ENCODE results near the gene FBXO36. TPM values are rescaled to one million over a fixed set of nuclear protein-coding genes. Genes with fewer than 3 reads are reported as not detected.

FBXO36 gene
- total RNA-seq, 2 donors from 2014 or later, result 0.52 to 2.0 TPM

DNA sequence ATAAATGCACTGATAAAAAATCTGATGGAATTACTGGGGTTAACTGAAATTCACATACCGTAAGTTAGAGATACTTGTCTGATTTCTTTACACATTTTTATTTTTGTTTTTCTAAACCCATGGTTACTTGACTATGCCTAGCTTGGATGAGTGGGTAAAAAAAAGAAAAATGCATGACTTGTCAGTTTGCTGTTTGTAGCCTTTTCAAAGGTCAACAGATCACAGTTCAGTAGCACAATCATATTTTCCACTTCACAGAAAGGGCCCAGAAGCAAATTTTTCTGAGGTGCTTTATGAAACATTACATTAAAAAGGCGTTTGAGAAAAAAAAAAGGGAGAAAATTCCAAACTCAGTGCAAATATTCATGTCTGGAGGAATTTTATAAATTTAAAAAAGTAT, 130.0 kb downstream of the FBXO36 start:
- Histone ChIP-seq H3K27ac (no peak overlapping the region), H3K4me3 (no peak overlapping the region), H3K27me3 (no peaks in the 10 kb centered on the region), H3K9me3 (no peaks in the 10 kb centered on the region), H3K36me3 (replicated peaks in 1 of 2; ENCODE audit: insufficient read depth in 1 of 2, low read depth in 2 of 2) (no peaks in the 10 kb centered on the region), H3K4me1 (no peaks in the 10 kb centered on the region)
- intact Hi-C loops (cut with DNase I), result no loop called here
- 73 to 80% methylated on average over 2 of the region's 2 CpGs for WGBS, 2 donors
- no peak for DNase-seq
- TF ChIP-seq POLR2A (IDR thresholded peaks at IDR 0.05), result no peak
- TF ChIP-seq, protein P1, sequence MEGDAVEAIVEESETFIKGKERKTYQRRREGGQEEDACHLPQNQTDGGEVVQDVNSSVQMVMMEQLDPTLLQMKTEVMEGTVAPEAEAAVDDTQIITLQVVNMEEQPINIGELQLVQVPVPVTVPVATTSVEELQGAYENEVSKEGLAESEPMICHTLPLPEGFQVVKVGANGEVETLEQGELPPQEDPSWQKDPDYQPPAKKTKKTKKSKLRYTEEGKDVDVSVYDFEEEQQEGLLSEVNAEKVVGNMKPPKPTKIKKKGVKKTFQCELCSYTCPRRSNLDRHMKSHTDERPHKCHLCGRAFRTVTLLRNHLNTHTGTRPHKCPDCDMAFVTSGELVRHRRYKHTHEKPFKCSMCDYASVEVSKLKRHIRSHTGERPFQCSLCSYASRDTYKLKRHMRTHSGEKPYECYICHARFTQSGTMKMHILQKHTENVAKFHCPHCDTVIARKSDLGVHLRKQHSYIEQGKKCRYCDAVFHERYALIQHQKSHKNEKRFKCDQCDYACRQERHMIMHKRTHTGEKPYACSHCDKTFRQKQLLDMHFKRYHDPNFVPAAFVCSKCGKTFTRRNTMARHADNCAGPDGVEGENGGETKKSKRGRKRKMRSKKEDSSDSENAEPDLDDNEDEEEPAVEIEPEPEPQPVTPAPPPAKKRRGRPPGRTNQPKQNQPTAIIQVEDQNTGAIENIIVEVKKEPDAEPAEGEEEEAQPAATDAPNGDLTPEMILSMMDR (IDR thresholded peaks at IDR 0.05), result no peak
- no peak for ATAC-seq

DNA sequence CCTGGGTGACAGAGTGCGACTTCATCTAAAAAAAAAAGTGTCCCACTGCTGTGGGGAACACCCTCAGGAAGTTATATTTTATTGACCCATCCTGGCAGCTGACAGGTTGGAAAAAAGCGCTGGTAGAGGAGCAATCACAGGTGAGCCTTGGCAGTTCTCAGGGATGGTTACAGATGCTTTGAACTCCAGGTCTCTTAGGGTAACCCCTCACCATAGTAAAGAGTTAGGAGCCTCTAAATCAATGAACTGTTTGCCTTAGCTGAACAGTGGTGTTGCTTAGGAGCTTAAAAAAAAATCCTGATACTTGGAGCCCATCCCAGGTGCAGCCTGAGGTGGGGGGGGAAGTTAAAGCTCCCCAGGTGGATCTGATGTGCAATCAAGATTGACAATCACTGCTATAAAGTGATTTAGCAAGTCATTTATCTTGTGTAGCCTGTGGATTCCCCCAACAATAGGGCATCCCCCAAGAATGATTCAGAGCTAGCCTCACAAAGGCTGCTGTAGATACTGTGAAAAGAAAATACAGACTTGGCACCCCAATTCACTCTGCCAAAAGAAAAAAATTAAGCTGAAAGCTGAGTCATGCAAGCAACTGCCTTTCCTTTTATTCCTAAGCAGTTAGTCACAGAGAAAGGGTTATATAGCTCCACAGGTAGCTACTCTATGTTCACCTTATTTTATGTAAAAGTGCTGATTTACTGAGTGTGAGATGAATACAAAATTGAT, 131.6 kb downstream of the FBXO36 start:
- Histone ChIP-seq H3K36me3 (replicated peaks in 1 of 2; ENCODE audit: insufficient read depth in 1 of 2, low read depth in 2 of 2) (no peaks in the 10 kb centered on the region), H3K27me3 (no peaks in the 10 kb centered on the region), H3K4me1 (no peaks in the 10 kb centered on the region), H3K27ac (no peak overlapping the region), H3K9me3 (no peaks in the 10 kb centered on the region), H3K4me3 (no peak overlapping the region)
- WGBS, 2 donors, result 93 to 94% methylated on average over 2 of the region's 2 CpGs
- ATAC-seq, result no peak
- no peak for DNase-seq
- intact Hi-C loops (cut with DNase I), result no loop called here
- TF ChIP-seq, protein P1 (IDR thresholded peaks at IDR 0.05), result no peak
- TF ChIP-seq POLR2A (IDR thresholded peaks at IDR 0.05), result no peak

DNA sequence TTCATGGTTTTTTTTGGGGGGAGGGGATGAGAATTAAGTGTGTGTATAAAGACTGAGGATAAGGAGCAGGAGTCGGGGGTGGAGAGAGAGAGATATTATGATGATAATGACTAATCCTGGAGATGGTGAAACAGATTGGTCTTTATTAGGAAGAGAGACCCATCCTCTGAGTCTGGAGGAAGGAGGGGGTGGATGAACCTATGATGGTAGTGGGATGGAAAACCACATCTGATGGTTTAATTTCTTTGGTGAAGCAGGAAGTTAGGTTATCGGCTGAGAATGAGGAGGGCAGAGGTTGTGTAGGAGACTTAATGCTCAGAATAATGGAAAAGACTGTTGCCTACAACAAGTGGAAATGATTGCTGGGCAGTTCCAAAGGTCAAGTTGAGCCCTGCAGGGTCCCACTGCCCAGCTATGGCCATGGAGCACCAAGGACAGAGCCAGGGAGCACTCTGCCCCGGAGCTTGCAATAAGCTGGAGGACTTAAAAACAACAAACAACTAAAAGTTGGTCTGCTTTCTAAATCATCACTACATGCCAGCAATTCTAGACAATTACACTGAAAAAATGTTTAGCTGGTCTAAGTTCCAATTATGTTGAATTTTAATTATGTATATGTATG, 138.5 kb downstream of the FBXO36 start:
- 86 to 91% methylated on average over 3 of the region's 3 CpGs for WGBS, 2 donors
- no peak for DNase-seq
- no peak overlapping the region for H3K27ac ChIP-seq
- intact Hi-C loops (cut with DNase I), result no loop called here
- H3K9me3 ChIP-seq, result no peaks in the 10 kb centered on the region
- no peaks in the 10 kb centered on the region for H3K36me3 ChIP-seq (replicated peaks in 1 of 2; ENCODE audit: insufficient read depth in 1 of 2, low read depth in 2 of 2)
- no peak for TF ChIP-seq POLR2A (IDR thresholded peaks at IDR 0.05)
- TF ChIP-seq, protein P1 (IDR thresholded peaks at IDR 0.05), result no peak
- no peaks in the 10 kb centered on the region for H3K27me3 ChIP-seq
- H3K4me3 ChIP-seq, result no peak overlapping the region
- no peak for ATAC-seq
- H3K4me1 ChIP-seq, result no peaks in the 10 kb centered on the region

Small RNA genes lying within 50 kb of the gene (small RNA-seq; reads per million reads assigned to genes)
- gene RNU6-1027P, result not detected
- not detected for gene RNU6-613P
- not detected for gene RNU6-964P
- not detected for gene RNY4P19

Other genes starting within 250 kb of the FBXO36 start
- gene DNER, start 207.9 kb upstream of the FBXO36 start, total RNA-seq, result 1 to 10 TPM in 1 of 2 donors, under 1 TPM in 1; 0.78 to 1.3 TPM
- gene TRIP12, start 494 bp upstream of the FBXO36 start, total RNA-seq, result 100 to 1,000 TPM in 1 of 2 donors, 10 to 100 TPM in 1; 77.6 to 170 TPM
- under 1 TPM; 0.78 to 0.99 TPM for gene SLC16A14, start 146.4 kb downstream of the FBXO36 start, total RNA-seq

Measured in body of pancreas (tissue), 4 donors.